HCT116 (cell line): ENCODE measurements around the gene TSPAN33.

Source experiments
- EZH2 ChIP-seq: fragments of 200-600 bp; sonication (generic); IDR thresholded peaks from 2 replicates; pipeline ENCODE4 v1.6.1; 2017; ENCODE audit warnings: antibody characterized with exemption, mixed run types
- POLR2A ChIP-seq: IDR thresholded peaks from 2 replicates; pipeline ENCODE4 v1.7.0; 2011; ENCODE audit warnings: borderline replicate concordance; ENCODE audit not compliant: insufficient read depth, insufficient read length; ENCODE audit errors: extremely low read depth
- SP1 ChIP-seq: IDR thresholded peaks from 2 replicates; pipeline ENCODE4 v1.6.1; 2012; ENCODE audit warnings: low read depth
- TF ChIP-seq, protein P1 (sequence below), 3 experiments: fragments of 200-600 bp in 1 of 3; sonication (generic) in 1 of 3; IDR thresholded peaks in 2 of 3; conservative IDR thresholded peaks in 1 of 3; 2 replicates each; pipeline ENCODE4 v1.5.1; 2012 to 2017; ENCODE audit warnings: low read depth in 2 of 3, low read length in 2 of 3, antibody characterized with exemption in 1 of 3, borderline replicate concordance in 1 of 3, control low read depth in 1 of 3, mild to moderate bottlenecking in 1 of 3, mixed read lengths in 1 of 3, mixed run types in 1 of 3, moderate library complexity in 1 of 3; ENCODE audit not compliant: insufficient read depth in 1 of 3
- TF ChIP-seq, protein P2 (sequence below): IDR thresholded peaks from 2 replicates; pipeline ENCODE4 v1.6.1; 2012; ENCODE audit warnings: low read depth

GRCh38 chr7:129189661-129190310 is 45.3 kb downstream of the TSPAN33 start:
- TF ChIP-seq SP1, result no peak
- no peak for TF ChIP-seq POLR2A
- TF ChIP-seq, protein P1, sequence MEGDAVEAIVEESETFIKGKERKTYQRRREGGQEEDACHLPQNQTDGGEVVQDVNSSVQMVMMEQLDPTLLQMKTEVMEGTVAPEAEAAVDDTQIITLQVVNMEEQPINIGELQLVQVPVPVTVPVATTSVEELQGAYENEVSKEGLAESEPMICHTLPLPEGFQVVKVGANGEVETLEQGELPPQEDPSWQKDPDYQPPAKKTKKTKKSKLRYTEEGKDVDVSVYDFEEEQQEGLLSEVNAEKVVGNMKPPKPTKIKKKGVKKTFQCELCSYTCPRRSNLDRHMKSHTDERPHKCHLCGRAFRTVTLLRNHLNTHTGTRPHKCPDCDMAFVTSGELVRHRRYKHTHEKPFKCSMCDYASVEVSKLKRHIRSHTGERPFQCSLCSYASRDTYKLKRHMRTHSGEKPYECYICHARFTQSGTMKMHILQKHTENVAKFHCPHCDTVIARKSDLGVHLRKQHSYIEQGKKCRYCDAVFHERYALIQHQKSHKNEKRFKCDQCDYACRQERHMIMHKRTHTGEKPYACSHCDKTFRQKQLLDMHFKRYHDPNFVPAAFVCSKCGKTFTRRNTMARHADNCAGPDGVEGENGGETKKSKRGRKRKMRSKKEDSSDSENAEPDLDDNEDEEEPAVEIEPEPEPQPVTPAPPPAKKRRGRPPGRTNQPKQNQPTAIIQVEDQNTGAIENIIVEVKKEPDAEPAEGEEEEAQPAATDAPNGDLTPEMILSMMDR (IDR thresholded peaks at IDR 0.05 in 2 of 3, conservative IDR thresholded peaks at IDR 0.05 in 1 of 3; ENCODE audit: borderline replicate concordance in 1 of 3, insufficient read depth in 1 of 3, low read depth in 2 of 3, low read length in 2 of 3), result no peak
- TF ChIP-seq, protein P2, sequence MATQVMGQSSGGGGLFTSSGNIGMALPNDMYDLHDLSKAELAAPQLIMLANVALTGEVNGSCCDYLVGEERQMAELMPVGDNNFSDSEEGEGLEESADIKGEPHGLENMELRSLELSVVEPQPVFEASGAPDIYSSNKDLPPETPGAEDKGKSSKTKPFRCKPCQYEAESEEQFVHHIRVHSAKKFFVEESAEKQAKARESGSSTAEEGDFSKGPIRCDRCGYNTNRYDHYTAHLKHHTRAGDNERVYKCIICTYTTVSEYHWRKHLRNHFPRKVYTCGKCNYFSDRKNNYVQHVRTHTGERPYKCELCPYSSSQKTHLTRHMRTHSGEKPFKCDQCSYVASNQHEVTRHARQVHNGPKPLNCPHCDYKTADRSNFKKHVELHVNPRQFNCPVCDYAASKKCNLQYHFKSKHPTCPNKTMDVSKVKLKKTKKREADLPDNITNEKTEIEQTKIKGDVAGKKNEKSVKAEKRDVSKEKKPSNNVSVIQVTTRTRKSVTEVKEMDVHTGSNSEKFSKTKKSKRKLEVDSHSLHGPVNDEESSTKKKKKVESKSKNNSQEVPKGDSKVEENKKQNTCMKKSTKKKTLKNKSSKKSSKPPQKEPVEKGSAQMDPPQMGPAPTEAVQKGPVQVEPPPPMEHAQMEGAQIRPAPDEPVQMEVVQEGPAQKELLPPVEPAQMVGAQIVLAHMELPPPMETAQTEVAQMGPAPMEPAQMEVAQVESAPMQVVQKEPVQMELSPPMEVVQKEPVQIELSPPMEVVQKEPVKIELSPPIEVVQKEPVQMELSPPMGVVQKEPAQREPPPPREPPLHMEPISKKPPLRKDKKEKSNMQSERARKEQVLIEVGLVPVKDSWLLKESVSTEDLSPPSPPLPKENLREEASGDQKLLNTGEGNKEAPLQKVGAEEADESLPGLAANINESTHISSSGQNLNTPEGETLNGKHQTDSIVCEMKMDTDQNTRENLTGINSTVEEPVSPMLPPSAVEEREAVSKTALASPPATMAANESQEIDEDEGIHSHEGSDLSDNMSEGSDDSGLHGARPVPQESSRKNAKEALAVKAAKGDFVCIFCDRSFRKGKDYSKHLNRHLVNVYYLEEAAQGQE, result no peak
- no peak for TF ChIP-seq EZH2
